Stimulated activated naive CD4-positive, alpha-beta T cell (primary cell): ENCODE data around the gene HK1.
A peak's percentile ranks its signal among the peaks of the same experiment; 100 is the strongest.

ENCODE experiments used
- DNase-seq, 6 experiments: peaks; one replicate each; lab custom pipeline; 2025; lab: John Stamatoyannopoulos, UW

The HK1 gene

DNA sequence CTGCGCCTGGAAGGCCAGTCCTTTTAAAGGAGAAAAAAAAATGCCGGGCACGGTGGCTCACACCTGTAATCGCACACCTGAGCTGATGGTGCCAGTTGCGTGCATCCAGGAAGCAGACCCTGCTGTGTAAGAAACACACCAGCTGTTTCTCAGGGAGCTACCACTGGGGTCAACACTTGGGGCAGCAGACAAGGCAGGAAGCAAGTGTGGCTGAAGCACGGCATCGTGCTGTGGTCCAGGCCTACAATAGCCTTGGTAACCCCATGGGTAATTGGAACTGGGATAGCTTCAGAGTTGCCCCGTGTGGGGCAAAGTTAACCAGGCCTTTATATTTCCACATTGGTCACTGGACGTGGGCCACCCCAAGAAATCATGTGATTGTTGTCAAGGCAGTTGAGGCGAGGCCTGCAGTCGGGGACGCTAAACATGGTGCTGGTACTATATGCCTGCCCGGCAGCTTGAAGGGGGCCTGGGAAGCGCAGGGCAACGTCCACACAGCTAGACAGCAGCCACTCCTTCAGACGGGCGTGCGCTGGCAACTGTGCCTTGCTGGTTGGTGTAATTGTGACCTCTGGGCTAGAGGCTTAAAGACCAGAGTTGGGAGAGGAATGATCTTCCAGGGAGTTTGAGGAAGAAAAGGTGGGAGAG lies 140.9 kb downstream of the HK1 start:
- no peak for DNase-seq

DNA sequence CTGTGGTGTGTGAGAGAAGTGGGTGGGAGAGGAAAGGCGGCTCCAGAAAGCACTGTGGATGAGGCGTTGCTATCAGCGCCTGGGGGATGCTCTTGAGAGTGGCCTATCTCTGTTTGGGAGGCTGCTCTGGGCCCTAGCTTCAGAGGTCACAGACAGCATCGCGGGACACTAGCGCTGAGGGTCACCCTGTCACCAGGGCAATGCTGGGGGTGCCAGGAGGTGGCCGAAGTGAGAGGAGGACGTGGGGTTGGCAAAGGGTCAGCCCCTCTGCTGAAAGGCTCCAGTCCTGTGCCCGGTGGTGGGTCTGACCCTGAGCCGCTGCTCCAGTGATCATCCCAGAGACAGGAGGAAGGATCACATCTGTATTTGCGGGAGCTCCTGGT lies 141.4 kb downstream of the HK1 start:
- no peak for DNase-seq

DNA sequence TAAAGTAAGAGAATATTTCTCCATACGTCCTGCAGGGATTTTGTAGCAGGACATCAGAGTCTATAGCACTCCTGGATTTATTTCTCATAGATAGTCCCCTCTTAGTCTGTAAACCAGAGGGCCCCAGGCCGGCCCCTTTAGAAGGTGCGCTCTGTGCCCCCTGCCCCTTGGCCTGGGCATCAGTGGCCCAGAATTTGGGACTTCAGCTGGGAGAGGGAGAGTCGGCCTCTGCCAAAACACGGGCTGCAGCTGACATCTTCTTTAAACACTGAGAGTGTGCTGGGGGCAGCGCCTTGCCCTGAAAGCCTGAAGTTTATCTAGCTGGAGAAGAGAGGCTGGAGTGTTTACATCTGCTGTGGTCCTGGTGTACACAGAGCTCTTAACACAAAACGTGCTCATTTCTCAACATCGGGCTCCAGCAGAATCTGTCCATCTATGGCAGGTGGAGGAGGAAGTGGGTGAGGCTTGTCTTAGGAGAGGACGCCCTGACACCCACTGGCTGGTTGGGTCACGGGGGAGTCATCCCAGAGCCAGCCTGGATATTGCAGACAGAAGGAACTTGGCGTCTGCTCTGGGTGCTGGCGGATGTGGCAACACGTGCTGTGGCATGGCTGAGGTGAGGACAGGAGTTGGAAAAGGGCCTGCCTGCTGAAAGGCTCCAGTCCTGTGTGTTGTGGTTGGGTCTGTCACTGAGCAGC lies 143.5 kb downstream of the HK1 start:
- DNase-seq = no peak

DNA sequence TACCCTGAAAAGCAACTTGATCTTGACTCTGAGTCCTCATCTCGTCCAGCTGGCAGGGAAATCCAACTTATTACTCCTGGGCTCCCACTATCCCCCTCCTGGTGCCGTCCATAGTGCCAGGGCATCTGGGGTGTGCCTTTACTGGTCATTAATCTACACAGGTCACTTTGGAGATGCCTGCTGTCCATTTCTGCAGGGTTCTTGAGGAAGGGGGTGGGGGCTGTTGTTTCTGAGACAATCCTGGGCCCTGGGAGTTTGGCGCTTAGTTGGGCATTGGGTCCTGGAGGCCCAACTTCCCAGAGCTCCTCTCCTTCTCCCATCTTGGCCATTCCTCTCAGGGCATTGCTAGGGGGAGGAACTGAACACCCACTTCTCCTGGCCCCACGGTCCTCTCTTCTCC lies 144.4 kb downstream of the HK1 start:
- DNase-seq = no peak

DNA sequence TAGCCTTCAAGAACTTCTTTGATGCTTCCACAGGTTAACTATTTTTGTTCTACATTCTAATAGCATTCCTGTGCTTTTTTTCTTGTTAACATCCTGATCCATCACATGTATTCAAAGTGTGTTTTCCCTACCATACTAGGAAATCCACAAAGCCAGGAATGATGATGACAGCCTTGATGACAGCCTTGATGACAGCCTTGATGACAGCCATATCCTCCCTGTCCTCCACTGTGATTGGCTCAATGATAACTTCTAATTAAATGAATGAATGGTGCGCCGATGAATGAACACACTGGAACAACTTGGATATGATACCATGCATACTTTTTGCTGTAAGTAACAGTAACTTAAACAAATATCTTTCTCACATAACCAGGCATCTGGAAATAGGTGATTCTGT lies 146.7 kb downstream of the HK1 start:
- DNase-seq = no peak

DNA sequence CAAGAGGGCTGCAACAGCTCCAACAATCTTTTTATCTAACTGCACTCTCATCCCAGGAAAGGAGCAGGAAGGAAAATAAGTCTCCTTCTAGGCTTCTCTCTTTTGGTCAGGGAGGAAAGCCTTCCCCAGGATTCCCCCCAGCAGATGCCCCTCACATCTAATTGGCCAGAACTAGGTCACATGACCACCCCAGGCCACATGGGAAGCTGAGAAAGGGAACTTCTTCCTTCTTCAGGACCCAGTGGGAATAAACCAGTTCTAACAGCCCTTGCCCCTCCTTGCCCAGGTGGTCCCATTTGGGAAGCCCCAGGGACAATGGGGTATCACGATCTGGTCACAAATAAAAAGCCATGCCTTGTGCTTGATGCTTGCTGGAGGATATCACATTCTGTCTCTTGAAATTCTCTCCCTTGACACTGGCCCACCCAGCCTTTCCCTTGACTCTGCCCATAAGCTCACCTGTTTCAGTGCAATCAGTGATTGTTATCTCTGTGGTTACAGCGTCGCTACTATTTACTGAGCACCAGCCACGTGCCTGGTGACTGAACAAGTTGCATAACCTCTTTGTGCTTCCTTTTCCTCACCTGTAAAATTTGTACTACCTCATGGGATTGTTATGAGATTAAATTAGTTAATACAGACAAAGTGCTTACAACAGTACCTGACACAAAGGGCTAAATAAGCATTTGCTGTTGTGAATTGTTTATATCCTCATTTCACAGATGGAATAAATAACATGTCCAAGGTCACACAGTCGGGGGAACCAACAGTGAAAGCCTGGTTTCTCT lies 147.4 kb downstream of the HK1 start:
- DNase-seq = peak in 5 of 6 experiments; percentile 39 to 72 (median 66)

DNA sequence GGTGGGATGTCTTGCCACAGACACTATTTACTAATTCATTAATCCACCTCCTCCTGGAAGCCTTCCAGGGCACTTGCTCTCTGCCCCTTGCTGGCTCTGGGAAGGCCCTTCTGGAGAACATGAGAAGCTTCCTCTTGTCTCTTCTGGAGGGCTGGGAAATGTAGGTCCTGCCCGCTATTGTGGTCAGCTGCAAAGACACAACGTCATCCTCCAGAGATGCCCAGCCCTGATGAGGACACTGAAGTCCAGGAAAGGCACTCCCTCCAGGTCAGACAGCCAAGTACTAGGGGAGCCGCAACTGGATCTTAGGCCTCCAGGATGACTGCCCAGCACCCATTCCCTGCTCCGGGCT lies 148.1 kb downstream of the HK1 start:
- DNase-seq = no peak

DNA sequence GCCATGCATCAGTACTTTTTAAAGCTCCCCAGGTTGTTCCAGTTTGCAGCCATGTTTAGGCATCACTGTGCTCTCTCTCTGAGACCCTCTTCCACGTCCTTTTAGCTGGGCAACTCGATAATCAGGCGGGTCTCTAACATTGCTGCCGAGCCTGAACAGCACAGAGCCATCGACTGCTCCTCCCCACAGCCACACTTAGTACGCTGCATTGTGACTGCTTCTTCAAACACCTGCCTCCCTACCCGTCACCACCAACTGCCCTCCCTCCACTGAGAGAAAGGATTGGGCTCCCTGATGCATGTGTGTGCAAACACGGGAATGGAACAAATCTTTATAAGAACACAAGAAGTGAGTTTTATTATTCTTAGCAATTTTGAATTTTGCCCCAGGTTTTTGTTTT lies 149.9 kb downstream of the HK1 start:
- DNase-seq = no peak

DNA sequence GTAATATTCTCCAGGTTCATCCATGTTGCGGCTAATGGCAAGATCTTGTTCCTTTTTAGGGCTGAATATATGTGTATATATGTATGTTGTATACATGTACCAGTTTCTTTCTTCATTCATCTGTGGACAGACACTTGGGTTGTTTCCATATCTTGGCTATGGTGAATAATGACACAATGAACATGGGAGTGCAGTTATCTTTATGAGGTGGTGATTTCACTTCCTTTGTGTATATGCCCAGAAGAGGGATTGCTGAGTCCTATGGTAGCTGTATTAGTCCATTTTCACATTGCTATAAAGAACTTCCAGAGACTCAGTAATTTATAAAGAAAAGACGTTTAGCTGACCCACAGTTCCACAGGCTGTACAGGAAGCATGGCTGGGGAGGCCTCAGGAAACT lies 155.9 kb downstream of the HK1 start:
- DNase-seq = no peak

DNA sequence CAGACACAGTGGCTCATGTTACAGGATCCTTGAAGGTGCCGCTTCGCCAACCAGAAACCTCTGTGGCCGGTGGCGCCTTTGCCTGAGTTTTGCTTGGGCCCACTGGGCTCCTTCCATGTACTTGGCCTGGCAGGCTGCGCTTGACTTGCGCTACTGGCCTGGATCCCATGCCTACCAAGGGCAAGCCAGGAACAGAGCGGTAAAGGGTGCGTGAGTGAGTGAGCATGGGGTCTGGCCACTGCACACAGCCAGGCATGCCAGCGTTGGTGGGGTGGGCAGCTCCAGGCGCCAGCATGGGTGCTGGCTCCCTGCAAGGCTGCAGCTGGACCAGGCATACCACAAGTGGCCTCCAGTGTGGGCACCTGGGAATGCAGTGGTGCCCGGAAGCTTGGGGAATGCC lies 156.6 kb downstream of the HK1 start:
- no peak for DNase-seq

DNA sequence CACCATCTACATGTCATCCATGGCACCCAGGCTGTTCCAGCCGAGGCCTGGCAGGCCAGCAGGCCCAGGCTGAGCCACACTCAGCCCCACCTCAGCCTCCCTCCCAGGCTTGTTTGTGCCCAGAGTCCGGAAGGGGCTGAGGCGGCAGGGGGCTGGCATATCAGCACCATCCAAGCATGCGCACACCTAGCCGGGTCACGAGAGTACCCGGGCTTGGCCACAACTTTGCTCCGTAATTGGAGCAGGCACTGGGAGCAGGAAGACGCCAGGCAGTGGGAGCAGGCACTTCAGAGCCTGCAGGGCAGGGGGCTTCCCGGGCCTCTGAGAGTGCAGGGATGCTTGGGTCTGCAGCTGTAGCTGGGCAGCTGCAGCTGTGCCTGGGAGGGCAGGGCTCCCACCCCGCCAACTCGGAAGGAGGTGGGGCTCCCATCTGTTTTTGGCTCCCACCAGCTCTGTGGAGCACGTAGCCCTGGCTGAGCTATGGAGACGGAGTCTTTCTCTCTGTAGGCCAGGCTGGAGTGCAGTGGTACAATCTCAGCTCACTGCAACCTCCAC lies 157.7 kb downstream of the HK1 start:
- no peak for DNase-seq

DNA sequence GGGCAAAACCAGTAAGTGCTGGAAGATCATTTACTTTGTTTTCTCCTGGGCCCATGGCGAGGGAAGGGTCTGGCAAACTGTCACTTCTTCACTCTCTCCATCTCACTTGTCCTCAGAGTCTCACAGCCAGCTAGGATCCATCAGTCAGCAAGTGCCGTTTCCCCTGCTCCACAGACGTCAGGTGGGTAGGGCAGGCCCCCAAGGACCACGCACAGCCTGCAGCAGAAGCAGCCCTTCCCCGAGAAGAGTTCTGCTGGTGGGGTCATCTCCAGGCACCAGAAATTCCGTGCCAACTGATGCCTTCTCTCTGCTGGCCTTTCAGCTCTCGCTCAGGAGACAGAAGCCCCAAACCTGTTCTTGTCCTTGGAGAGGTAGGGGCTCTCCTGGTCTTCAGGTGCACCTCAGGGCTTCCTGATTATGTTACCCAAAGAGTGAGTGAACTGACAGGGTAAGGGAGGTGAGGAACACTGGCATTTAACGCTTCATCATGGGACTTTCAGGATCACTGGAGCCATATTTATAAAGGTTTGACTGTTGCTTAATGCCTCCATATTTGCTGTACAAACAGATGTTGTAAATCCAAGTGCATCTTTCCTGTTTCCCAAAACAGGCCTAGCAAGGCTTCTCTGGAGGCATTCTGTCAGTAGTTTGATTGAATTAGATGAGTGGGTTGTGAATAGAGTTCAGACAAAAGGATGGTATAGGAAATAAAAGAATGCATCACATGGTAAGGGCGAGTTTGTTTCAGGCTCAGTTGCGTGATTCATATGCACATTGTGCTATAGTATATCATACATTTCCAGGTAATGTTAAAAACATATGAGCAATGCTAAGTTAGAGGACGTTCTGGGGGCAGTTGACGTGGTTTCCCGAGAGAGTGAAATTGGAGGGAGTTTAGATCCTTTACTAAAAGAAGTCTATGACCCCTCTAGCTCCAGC lies 159.3 kb downstream of the HK1 start:
- no peak for DNase-seq

DNA sequence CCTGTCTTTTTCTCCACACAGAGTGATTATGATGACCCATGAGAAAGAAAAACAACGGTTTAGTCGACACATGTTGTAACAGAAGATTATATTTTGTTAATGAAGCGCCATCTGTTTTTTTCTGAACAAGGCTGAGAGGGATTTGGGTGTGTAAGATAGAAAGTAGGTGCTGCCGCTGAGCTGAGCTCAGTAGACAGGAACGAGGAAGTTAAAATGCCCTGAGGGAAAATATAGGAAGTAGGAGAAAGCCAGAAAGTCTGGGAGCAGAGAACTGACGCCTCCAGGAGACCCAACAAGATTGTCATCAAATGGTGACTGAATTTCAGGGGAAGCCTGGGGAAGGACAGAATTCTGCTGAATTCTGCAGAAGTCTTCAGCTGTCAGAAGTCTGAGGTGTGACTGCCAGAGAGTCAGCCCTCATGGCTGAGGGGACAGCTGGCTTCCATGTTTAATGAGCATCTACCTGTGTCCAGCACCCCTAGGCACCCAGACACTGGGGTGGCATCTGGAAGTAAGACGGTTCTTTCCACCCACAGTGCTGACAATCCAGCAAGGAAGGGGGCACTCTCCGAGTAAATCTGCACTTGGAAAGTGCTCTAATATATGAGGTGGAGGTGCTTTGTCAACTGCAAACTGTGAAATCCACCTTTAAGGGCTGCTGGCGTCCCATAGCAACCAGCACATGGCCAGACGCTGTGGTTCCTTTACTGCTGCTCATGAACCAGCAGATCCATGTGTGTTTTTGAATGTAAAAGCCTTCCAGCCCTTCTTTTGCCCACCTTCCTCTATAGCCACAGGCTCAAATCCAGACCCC lies 160.4 kb downstream of the HK1 start:
- DNase-seq = no peak

DNA sequence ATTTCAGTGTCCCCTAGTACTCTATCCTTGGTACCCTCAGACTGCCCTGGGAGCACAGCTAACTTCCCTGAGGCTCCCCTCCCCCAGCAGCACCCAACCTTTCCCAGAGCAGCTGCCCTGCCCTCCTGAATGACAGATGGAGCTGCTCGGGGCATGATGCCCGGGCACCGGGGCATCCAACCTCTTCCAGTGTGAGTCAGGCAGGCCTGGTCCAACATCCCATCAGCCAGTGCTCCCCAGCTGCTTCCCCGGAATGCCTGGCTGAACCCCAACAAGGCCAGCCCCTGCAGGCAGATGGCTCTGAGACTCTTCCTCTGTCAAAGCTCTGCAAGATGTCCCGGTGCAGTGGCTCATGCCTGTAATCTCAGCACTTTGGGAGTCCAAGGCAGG lies 161.0 kb downstream of the HK1 start:
- no peak for DNase-seq

DNA sequence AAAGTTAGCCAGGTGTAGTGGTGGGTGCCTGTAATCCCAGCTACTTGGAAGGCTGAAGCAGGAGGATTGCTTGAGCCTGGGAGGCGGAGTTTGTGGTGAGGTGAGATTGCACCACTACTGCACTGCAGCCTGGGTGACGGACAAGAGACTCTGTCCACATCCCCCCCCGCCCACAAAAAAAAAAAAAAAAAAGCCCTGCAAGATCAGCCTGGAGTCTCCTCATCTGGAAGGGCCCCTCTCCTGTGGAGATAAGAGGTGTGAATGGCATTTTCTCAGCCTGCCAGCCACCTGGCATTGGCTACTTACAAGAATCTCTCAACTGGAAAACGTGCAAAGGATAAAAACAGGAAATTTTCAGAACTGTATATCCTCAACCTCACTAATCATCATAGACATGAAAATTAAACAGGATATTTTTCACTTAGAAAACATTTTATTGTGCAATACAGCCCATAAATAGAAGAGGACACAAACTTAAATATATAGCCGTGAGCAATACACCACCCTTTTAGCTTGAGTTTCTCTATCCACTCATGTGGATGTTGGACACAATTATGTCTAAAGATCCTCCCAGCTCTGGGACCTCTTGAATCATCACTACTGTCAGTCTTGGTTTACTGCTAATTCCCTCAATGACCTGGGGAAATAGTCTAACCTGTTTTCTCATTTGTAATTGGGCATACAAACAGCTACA lies 161.7 kb downstream of the HK1 start:
- no peak for DNase-seq

DNA sequence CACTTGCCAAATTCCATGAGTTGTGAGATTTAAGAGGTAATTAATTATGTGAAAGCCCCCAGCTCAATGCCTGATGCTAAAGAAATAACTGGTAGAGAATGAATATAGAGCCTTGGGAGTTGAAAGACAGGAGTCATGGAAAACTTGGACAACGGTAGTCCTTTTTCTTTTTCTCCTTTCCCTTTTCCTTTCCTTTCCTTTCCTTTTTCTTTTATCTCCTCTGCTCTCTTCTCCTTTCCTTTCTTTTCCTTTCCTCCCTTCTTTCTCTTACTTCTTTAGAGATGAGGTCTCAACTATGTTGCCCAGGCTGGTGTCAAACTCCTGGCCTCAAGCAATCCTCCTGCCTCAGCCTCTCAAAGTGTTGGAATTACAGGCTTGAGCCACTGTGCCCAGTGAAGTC lies 165.1 kb downstream of the HK1 start:
- no peak for DNase-seq

DNA sequence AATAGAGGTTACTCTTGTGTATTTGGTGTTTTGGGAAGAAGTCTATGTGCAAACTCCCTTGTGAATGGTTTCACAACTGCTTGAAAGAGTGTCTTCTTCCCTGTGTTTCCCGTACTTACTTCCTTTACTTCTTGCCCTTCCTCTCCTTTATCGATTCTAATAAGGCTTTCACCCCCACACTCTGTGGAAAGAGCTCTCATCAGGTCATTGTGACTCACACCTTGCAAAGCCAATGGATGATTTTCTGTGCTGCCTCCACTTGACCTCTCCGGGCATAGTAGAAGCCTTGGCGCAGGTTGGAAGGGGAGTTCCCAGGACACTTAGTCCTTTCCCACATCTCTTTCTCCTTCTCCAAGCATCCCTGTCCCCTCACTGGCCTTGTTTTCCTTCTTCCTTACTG lies 166.7 kb downstream of the HK1 start:
- DNase-seq = no peak

DNA sequence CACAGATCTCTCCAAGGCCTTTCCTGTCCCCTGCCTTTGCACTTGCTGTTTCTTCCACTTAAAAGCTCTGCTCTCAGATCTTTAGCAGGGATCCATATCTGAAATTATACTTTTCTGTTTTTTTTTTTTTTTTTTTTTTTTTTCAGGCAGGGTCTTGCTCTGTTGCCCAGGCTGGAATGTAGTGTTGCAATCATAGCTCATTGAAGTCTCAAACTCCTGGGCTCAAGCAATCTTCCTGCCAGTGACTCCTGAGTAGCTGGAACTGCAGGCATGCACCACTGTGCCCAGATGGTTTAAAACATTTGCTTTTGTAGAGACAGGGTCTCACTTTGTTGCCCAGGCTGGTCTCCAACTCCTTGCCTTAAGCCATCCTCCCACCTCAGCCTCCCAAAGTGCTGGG lies 167.9 kb downstream of the HK1 start:
- DNase-seq = no peak

DNA sequence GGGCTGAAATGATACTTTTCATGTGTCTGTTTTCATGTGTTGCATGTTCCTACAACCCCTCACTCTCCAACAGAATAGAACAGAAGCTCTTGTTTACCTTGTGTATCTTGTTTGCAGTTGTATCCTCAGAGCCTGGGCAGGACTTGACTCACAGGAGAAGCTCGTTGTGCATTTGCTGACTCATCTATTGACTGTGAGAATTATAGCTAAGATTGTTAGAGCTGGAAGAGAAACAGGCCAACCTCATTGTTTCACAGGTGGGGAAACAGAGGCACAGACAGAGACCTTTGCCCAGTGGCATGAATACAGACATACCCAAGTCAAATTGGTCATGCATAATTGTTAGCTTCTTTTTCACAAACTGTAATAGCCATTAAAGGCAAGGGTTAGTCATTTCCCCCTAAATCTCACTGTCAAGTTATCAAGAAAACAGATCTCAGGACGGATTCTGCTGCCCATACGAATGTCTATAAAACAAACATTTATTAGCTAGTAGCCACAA lies 168.4 kb downstream of the HK1 start:
- DNase-seq = no peak

DNA sequence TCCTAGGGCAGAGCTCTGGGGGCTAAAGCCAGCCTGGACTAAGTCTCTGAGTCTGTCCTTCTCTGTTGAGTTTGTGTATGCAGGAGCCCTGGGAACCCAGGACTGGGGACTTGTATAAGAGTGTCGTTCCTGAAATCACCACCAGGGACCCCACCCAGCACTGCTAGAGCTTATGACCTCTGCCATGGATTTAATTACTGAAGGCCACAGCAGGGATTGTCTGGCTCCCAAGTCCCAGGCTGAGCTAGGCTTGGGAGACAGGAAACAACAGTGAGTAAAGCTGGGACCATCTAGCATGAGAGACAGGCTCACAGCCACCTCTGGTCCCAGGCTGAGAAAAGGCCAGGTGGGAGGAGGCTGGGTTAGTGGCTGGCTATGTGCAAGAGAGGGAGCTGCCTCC lies 171.5 kb downstream of the HK1 start:
- peak in 4 of 6 experiments; percentile 21 to 48 (median 34) for DNase-seq
